B cell (primary cell): ENCODE measurements around the gene SLC38A5. TPM values are rescaled to one million over a fixed set of nuclear protein-coding genes. Genes with fewer than 3 reads are reported as not detected.

Experiments used
- ATAC-seq: fragments of 200-7000 bp; cut with Tn5 transposase; one replicate; pipeline ENCODE4 v1.10.0; 2021; ENCODE audit warnings: low read depth, mild to moderate bottlenecking, moderate number of reproducible peaks, moderate library complexity
- CTCF ChIA-PET: fragments of 350-600 bp; sonication (Branson Sonifier 250); formaldehyde crosslinking; loops from one replicate; lab custom pipeline; 2021; ENCODE audit warnings: antibody characterized with exemption, inconsistent platforms; lab: Charles Lee
- POLR2A ChIA-PET: fragments of 350-600 bp; sonication (Branson Sonifier 250); formaldehyde crosslinking; loops from one replicate; lab custom pipeline; 2021; ENCODE audit warnings: antibody characterized with exemption; lab: Charles Lee
- DNase-seq: peaks from one replicate; pipeline ENCODE4 v3.0.0; 2013
- H2AFZ ChIP-seq: 2 replicates; pipeline ENCODE4 v1.6.1; 2012; ENCODE audit warnings: mild to moderate bottlenecking, low read depth, low read length; ENCODE audit not compliant: insufficient read depth, poor library complexity, severe bottlenecking
- H3K27ac ChIP-seq, 2 donors: 1 replicate in 1 of 2; 2 replicates in 1 of 2; pipeline ENCODE4 v1.5.1; 2012 to 2013; ENCODE audit warnings: low read length in 2 of 2, mild to moderate bottlenecking in 2 of 2, moderate library complexity in 1 of 2
- H3K27me3 ChIP-seq, 4 experiments: fragments of 200-600 bp in 1 of 4; sonication (generic) in 1 of 4; replicated peaks in 1 of 4; 1 replicate in 2 of 4; 2 replicates in 2 of 4; pipeline versions ENCODE4 v1.6.1 to v1.7.0; 2013 to 2016; ENCODE audit warnings: low read length in 3 of 4, mild to moderate bottlenecking in 2 of 4, mixed read lengths in 1 of 4, moderate library complexity in 1 of 4; ENCODE audit not compliant: insufficient read depth in 4 of 4, control insufficient read depth in 3 of 4; ENCODE audit errors: control extremely low read depth in 1 of 4
- H3K36me3 ChIP-seq, 2 experiments: replicated peaks in 1 of 2; 1 replicate in 1 of 2; 2 replicates in 1 of 2; pipeline versions ENCODE4 v1.6.1 to v1.7.1; 2013; ENCODE audit warnings: low read length in 1 of 2; ENCODE audit not compliant: insufficient read depth in 2 of 2, control insufficient read depth in 1 of 2; ENCODE audit errors: control extremely low read depth in 1 of 2, extremely low read depth in 1 of 2
- H3K4me1 ChIP-seq, 2 donors: fragments of 200-600 bp in 1 of 2; sonication (generic) in 1 of 2; 1 replicate in 1 of 2; 2 replicates in 1 of 2; pipeline versions ENCODE4 v1.5.1 to v1.6.1; 2013 to 2017; ENCODE audit warnings: low read length in 2 of 2; ENCODE audit not compliant: control insufficient read depth in 2 of 2, insufficient read depth in 2 of 2
- H3K4me2 ChIP-seq: replicated peaks from 2 replicates; pipeline ENCODE3; 2012; ENCODE audit warnings: mild to moderate bottlenecking, low read depth, low read length; ENCODE audit not compliant: poor library complexity, severe bottlenecking
- H3K4me3 ChIP-seq, 5 experiments: fragments of 200-600 bp in 1 of 5; sonication (generic) in 1 of 5; 1 replicate in 3 of 5; 2 replicates in 2 of 5; pipeline versions ENCODE4 v1.5.1 to v1.7.0; 2011 to 2016; ENCODE audit warnings: low read length in 4 of 5, mild to moderate bottlenecking in 4 of 5, low read depth in 2 of 5, control low read depth in 1 of 5, moderate library complexity in 1 of 5; ENCODE audit not compliant: insufficient read depth in 1 of 5; ENCODE audit errors: control extremely low read depth in 1 of 5, extremely low read depth in 1 of 5
- H3K79me2 ChIP-seq: fragments of 200-600 bp; sonication (generic); one replicate; pipeline ENCODE4 v1.6.0; 2016; ENCODE audit warnings: low read length; ENCODE audit not compliant: control insufficient read depth, insufficient read depth
- H3K9ac ChIP-seq: fragments of 200-600 bp; sonication (generic); 2 replicates; pipeline ENCODE4 v1.6.1; 2017; ENCODE audit warnings: mild to moderate bottlenecking, low read length, moderate library complexity
- H3K9me3 ChIP-seq, 3 donors: one replicate each; pipeline versions ENCODE4 v1.6.1 to v1.7.1; 2013; ENCODE audit warnings: low read length in 2 of 3; ENCODE audit not compliant: control insufficient read depth in 2 of 3, insufficient read depth in 1 of 3; ENCODE audit errors: control extremely low read depth in 1 of 3
- H4K20me1 ChIP-seq: 2 replicates; pipeline ENCODE4 v1.6.0; 2012; ENCODE audit warnings: mild to moderate bottlenecking, low read length; ENCODE audit not compliant: insufficient read depth, control insufficient read depth, poor library complexity, severe bottlenecking
- H3K27ac Mint-ChIP-seq: one replicate; pipeline ENCODE4 v1.8.0; 2021; ENCODE audit warnings: mixed read lengths
- H3K27me3 Mint-ChIP-seq: one replicate; pipeline ENCODE4 v1.8.0; 2021; ENCODE audit warnings: mixed read lengths
- H3K4me1 Mint-ChIP-seq: one replicate; pipeline ENCODE4 v1.8.0; 2021; ENCODE audit warnings: mixed read lengths
- H3K4me3 Mint-ChIP-seq: one replicate; pipeline ENCODE4 v1.8.0; 2021; ENCODE audit warnings: mixed read lengths
- H3K9me3 Mint-ChIP-seq: one replicate; pipeline ENCODE4 v1.8.0; 2022; ENCODE audit warnings: mixed read lengths; ENCODE audit not compliant: insufficient read depth
- EZH2 ChIP-seq: IDR thresholded peaks from 2 replicates; pipeline ENCODE4 v1.6.1; 2012; ENCODE audit warnings: borderline replicate concordance, low read depth, mild to moderate bottlenecking, moderate library complexity, low read length; ENCODE audit not compliant: insufficient read depth, poor library complexity, severe bottlenecking
- WGBS: methylation state at CpG from one replicate; pipeline ENCODE4 v1.1.5; 2013; ENCODE audit warnings: missing lambda C conversion rate; ENCODE audit not compliant: insufficient coverage; 5-methylcytosine and 5-hydroxymethylcytosine counted together
- intact Hi-C: fragments of 100-400 bp; cut with micrococcal nuclease; formaldehyde crosslinking; loops from one replicate; pipeline ENCODE4 v1.10.0; 2022
- polyA plus RNA-seq: library from polyadenylated mRNA; depleted of rRNA; stranded (reverse); fragments of >200 nt; gene quantifications from 2 replicates; pipeline ENCODE4 v1.2.3, GENCODE V29; 2012
- total RNA-seq, 2 donors: library from RNA; stranded (reverse); fragments of 120-200 nt in 1 of 2; gene quantifications; 1 replicate in 1 of 2; 2 replicates in 1 of 2; pipeline versions ENCODE4 v1.2.3 to v1.2.4, GENCODE V29; 2013 to 2022
- TF ChIP-seq, protein P1 (sequence below): fragments of 200-600 bp; IDR thresholded peaks from one replicate; pipeline ENCODE4 v1.8.0; 2022; ENCODE audit warnings: antibody characterized with exemption, mild to moderate bottlenecking

SLC38A5 gene
- total and polyA plus RNA-seq, 2 donors (not counting 1 experiment from before 2014, with no cell fraction given), result 14.8 to 21.6 TPM

DNA sequence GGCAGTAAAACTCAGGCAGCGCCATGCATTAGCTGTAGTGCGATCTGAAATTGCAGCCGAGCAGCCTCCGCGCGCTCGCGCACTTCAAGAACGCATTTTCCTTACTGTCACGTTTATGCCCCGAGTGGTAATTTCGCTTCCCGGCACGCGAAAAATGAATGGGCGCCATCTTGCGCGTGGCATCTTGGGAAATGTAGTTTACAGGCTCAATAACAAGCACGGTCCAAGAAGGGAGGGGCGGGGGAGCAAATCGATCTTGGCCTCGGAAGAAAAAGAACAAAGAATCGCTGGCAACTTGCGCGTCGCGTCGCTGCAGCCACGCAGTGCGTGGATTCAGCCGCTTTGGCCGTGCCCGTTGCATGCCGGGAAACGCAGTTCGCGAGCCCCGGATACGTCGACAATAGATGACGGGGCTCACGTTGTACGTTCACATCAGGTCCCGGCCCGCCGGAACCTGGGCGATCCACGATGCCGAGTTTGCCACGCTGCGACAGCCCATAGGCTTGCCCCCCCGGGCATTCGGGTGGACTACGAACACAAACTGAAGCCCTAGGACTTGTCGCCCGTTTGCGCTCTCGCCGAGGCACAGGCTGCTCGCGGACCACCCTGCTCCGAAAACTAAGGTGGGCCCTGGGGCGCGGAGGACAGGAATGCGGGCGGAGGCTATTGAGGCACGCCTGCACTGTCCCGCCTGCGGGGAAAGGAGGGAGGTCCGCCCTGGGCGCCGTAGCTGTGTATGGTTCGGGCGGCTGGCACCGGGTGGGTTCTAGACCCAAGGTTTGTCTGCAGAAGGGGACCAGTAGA is 5.9 kb upstream of the SLC38A5 start, which contains the start of gene FTSJ1:
Gene FTSJ1 (plus strand): TSS at position 426 of the 804 bp plus-strand sequence. CDS start 1,849 bp downstream, outside the sequence.
- DNase-seq (peak; percentile 94), ATAC-seq (peak; percentile 87)
- Mint-ChIP-seq H3K4me1 (peaks cover 26% of the 10 kb centered on the region), H3K27ac (peak within 1 kb of the TSS; percentile 78), H3K4me3 (peak within 1 kb of the TSS; percentile 86), H3K9me3 (no peaks in the 10 kb centered on the region), H3K27me3 (no peaks in the 10 kb centered on the region)
- CTCF ChIA-PET, result interaction anchor here (1.1 kb wide), 1 partner anchor 172 kb away, joined by 3 read pairs; no protein-coding TSS in a partner anchor
- Histone ChIP-seq H3K36me3 (peaks cover 0 to 4% of the 10 kb centered on the region in 2 experiments), H3K9me3 (no peaks in the 10 kb centered on the region), H3K4me3 (peak within 1 kb of the TSS; percentile 70 to 83 (median 76)), H4K20me1 (no peaks in the 10 kb centered on the region), H3K79me2 (peaks cover 9% of the 10 kb centered on the region), H3K27ac (peak within 1 kb of the TSS; percentile 59 to 78), H2AFZ (peak within 1 kb of the TSS; percentile 79), H3K9ac (peak within 1 kb of the TSS; percentile 77), H3K27me3 (no peaks in the 10 kb centered on the region), H3K4me2 (peak within 1 kb of the TSS; percentile 77), H3K4me1 (peaks cover 4 to 19% of the 10 kb centered on the region in 2 donors)
- intact Hi-C loops, result loop anchor here (1.0 to 5.0 kb wide), 9 partner anchors 32 to 817 kb away; partner anchors contain the start of genes EBP, HDAC6, PORCN and TBC1D25
- POLR2A ChIA-PET, result interaction anchor here (0.6 to 1.4 kb wide), 2 partner anchors 63 to 95 kb away, joined by 3 to 9 read pairs; partner anchors contain the start of gene TBC1D25
- TF ChIP-seq, protein P1, sequence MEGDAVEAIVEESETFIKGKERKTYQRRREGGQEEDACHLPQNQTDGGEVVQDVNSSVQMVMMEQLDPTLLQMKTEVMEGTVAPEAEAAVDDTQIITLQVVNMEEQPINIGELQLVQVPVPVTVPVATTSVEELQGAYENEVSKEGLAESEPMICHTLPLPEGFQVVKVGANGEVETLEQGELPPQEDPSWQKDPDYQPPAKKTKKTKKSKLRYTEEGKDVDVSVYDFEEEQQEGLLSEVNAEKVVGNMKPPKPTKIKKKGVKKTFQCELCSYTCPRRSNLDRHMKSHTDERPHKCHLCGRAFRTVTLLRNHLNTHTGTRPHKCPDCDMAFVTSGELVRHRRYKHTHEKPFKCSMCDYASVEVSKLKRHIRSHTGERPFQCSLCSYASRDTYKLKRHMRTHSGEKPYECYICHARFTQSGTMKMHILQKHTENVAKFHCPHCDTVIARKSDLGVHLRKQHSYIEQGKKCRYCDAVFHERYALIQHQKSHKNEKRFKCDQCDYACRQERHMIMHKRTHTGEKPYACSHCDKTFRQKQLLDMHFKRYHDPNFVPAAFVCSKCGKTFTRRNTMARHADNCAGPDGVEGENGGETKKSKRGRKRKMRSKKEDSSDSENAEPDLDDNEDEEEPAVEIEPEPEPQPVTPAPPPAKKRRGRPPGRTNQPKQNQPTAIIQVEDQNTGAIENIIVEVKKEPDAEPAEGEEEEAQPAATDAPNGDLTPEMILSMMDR, result no peak
- TF ChIP-seq EZH2, result no peak
- under 1% methylated on average over 69 of the region's 75 CpGs for WGBS
